HepG2 (cell line): ENCODE results near the gene TRAP1. TPM values are rescaled to one million over a fixed set of nuclear protein-coding genes. Genes with fewer than 3 reads are reported as not detected.

Experiments
- AKNA ChIP-seq: sonication (generic); formaldehyde crosslinking; IDR thresholded peaks from 2 replicates; pipeline ENCODE4 v1.4.0; 2020; ENCODE audit warnings: missing genetic modification reagents, borderline replicate concordance
- CENPT ChIP-seq: sonication (generic); formaldehyde crosslinking; IDR thresholded peaks from 2 replicates; pipeline ENCODE4 v1.8.0; 2022; ENCODE audit warnings: low read depth, mild to moderate bottlenecking, moderate library complexity, missing genetic modification reagents
- ETV6 ChIP-seq: sonication (generic); formaldehyde crosslinking; conservative IDR thresholded peaks from 2 replicates; pipeline ENCODE4 v1.4.0; 2020; ENCODE audit warnings: missing genetic modification reagents
- HIC2 ChIP-seq: sonication (generic); formaldehyde crosslinking; IDR thresholded peaks from 2 replicates; pipeline ENCODE4 v1.9.0; 2022; ENCODE audit warnings: low read depth, missing genetic modification reagents
- ISL2 ChIP-seq: sonication (generic); formaldehyde crosslinking; IDR thresholded peaks from 2 replicates; pipeline ENCODE4 v1.5.0; 2020; ENCODE audit warnings: missing genetic modification reagents
- MIER3 ChIP-seq: IDR thresholded peaks from 2 replicates; pipeline ENCODE4 v1.6.1; 2016; ENCODE audit warnings: missing compliant biosample characterization, borderline replicate concordance
- ZBTB40 ChIP-seq, 2 experiments: fragments of 450-650 bp in 1 of 2; sonication (generic) in 1 of 2; formaldehyde crosslinking in 1 of 2; IDR thresholded peaks; 2 replicates each; pipeline versions ENCODE4 v1.6.1 to v1.8.0; 2016 to 2022; ENCODE audit warnings: antibody characterized with exemption in 1 of 2, mild to moderate bottlenecking in 1 of 2, missing genetic modification reagents in 1 of 2
- ZNF281 ChIP-seq: sonication (generic); formaldehyde crosslinking; IDR thresholded peaks from 2 replicates; pipeline ENCODE4 v1.4.0; 2020; ENCODE audit warnings: missing genetic modification reagents, borderline replicate concordance
- polyA plus RNA-seq, 8 experiments: library from polyadenylated mRNA; depleted of rRNA in 3 of 8; stranded (reverse) in 7 of 8; unstranded in 1 of 8; fragments of >200 nt; fragmentation: Illumina TruSeq in 4 of 8; extraction: Trizol in 4 of 8; gene quantifications; 2 replicates each; pipeline versions ENCODE4 v1.2.1 to v1.2.3, GENCODE V29; 2011 to 2016; ENCODE audit warnings: low read depth in 4 of 8, missing spikeins in 1 of 8, mixed read lengths in 1 of 8; ENCODE audit not compliant: insufficient read depth in 1 of 8
- total RNA-seq, 5 experiments: library from RNA; depleted of rRNA; stranded (reverse); fragments of >200 nt; fragmentation: Illumina TruSeq; extraction: Trizol; gene quantifications; 2 replicates each; pipeline ENCODE4 v1.2.3, GENCODE V29; 2016; ENCODE audit warnings: low read depth in 1 of 5

The TRAP1 gene
- total and polyA plus RNA-seq, 2 of the 13 experiments (the other 11 are each of a cell fraction or from before 2014, with no cell fraction given), result 127 to 240 TPM

GRCh38 chr16:3717235-3718018 is at the start of gene TRAP1 (continued):
- TF ChIP-seq ZBTB40 (IDR thresholded peaks at IDR 0.05) (no peak), ZBTB40 (CRISPR knock-in tag; IDR thresholded peaks at IDR 0.05) (peak; percentile 36), HIC2 (0 out of 2 replicates have a peak, but pooled peaks have one; percentile 20), ZNF281 (CRISPR knock-in tag) (peak; percentile 58), MIER3 (no peak), AKNA (no peak), ISL2 (CRISPR knock-in tag) (peak; percentile 7; the same call in 1 of the 2 replicates), CENPT (no peak), ETV6 (CRISPR knock-in tag) (no peak)
